GM12891 (cell line): ENCODE results near the gene OCA2.

Experiments
- DNase-seq: peaks from one replicate; pipeline ENCODE4 v3.0.0; 2011; ENCODE audit warnings: low spot score; ENCODE audit not compliant: insufficient read length
- FAIRE-seq: peaks from 2 replicates; lab custom pipeline; 2011; peaks lifted over from hg19 to GRCh38; lab: Jason Lieb, UNC
- PAX5 ChIP-seq: IDR thresholded peaks from 2 replicates; pipeline ENCODE4 v1.6.1; 2011; ENCODE audit warnings: low read length, moderate library complexity, mild to moderate bottlenecking; ENCODE audit not compliant: insufficient read depth, severe bottlenecking
- POLR2A ChIP-seq: IDR thresholded peaks from 2 replicates; pipeline ENCODE4 v1.6.1; 2011; ENCODE audit warnings: low read depth, low read length, control low read depth
- POLR2AphosphoS5 ChIP-seq: IDR thresholded peaks from 2 replicates; pipeline ENCODE4 v1.6.1; 2011; ENCODE audit warnings: low read depth, low read length, control low read depth
- POU2F2 ChIP-seq: IDR thresholded peaks from 2 replicates; pipeline ENCODE4 v1.6.1; 2011; ENCODE audit warnings: low read depth, mild to moderate bottlenecking, control low read depth, low read length, moderate library complexity
- SPI1 ChIP-seq: IDR thresholded peaks from 2 replicates; pipeline ENCODE4 v1.6.1; 2011; ENCODE audit warnings: low read depth, low read length, control low read depth
- TAF1 ChIP-seq: IDR thresholded peaks from 2 replicates; pipeline ENCODE4 v1.6.1; 2011; ENCODE audit warnings: low read depth, low read length, control low read depth

The OCA2 gene

DNA sequence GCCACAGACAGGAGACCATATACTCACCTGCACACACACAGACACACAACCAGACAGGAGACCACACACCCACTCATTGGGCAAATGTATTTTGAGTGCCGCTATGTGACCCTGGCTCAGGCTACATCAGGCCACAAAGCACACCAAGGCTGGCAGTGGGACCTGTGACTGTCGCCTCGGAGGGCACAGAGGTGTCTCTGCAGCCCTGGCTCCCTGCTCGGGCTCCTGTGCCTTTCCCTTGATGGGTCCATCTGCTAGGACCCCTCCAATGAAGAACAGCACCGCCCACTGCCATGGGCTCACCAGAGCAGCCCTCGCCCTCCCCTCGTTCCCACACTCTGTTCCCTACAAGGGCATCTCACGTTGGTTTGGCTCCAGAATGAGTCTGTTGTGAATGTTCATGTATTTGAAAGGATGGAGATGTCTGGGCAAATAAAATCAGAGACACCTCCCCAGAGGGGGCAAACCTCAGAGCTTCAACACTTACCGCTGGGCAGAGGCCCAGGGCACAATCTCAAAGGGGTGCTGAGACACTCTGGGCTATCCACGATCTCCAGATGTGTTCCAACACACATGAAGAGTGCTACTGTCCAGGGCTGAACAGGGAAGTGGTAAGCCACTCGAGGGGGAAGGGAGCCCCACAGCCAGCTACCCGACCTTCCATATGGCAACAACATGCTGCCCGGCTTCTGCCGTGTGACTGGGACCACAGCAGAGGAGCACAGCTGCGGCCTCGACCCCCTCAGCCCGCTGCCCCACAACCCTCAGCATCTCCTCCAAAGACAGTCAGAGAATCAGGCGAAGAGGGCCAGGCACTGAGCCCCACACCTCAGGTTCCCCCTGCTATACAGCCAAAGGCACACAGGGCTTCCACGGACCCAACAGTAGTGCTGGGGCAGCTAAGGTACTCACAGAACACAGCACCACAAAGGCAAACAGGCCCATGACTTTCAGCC is 74.9 kb downstream of the OCA2 start:
- DNase-seq (no peak), FAIRE-seq (no peak)
- TF ChIP-seq POU2F2 = no peak
- TF ChIP-seq POLR2AphosphoS5 = no peak
- TF ChIP-seq POLR2A = no peak
- TF ChIP-seq SPI1 = no peak
- TF ChIP-seq TAF1 = no peak
- no peak for TF ChIP-seq PAX5

DNA sequence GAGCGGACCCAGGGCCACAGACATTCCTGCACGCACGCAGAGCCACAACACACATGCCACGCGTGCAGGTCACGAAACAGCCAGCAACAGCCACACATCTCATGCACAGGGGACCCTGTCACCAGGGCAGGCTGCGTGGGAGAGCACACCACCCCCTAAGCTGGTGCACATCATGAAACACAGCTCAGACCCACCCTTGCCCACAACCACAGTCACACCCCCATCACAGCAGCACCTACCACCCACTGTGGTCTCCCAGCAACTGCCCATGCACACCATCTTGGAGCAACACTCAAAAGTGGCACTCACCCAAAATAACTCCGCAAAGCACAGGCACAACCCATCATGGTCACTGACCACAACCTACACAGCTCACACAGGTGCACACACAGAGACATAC is 75.7 kb downstream of the OCA2 start:
- no peak for DNase-seq
- TF ChIP-seq POU2F2 (no peak), PAX5 (no peak), POLR2A (no peak), POLR2AphosphoS5 (no peak), SPI1 (no peak), TAF1 (no peak)
- no peak for FAIRE-seq

DNA sequence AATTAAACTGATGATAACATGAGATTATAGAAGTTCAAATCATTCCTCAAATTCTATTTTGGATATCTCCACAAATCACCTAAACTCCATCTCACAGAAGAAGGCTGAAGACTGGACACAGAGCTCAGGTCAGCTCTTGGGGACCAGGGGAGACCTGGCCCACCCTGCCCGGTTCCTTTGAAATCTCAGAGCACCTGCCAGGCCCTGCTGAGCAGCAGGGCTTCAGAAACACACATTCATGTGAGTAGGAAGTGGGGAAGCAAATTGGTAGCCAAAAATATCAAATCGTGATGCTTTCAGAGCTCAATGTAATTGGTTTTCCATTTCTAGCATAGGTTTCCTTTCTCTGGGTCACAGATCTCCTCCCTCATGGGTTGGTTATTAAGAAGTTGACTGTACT is 76.2 kb downstream of the OCA2 start:
- no peak for DNase-seq
- no peak for TF ChIP-seq TAF1
- TF ChIP-seq PAX5 = no peak
- no peak for TF ChIP-seq POLR2A
- no peak for TF ChIP-seq POLR2AphosphoS5
- no peak for TF ChIP-seq SPI1
- TF ChIP-seq POU2F2 = no peak
- FAIRE-seq = no peak

DNA sequence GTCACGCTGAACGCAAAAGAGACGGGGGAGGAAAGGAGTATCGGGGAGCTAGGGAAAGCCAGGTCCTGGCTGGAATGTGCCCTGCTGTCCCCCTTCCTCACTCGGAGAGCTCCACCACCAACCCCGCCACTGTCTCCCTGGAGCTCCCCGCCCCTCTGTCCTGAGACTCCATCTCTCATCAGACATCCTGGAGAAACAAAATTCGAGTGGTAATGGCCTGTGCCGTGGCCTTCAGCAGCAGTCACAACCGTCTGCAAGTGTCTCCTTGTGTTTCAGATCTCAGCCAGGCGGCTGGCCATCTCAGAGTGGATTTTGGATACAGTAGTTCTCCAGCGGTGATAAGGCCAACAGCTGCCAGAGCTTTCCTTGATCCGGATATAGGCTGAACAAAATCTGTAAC is 76.9 kb downstream of the OCA2 start:
- FAIRE-seq = no peak
- DNase-seq = no peak
- TF ChIP-seq POLR2AphosphoS5 (no peak), POU2F2 (no peak)

DNA sequence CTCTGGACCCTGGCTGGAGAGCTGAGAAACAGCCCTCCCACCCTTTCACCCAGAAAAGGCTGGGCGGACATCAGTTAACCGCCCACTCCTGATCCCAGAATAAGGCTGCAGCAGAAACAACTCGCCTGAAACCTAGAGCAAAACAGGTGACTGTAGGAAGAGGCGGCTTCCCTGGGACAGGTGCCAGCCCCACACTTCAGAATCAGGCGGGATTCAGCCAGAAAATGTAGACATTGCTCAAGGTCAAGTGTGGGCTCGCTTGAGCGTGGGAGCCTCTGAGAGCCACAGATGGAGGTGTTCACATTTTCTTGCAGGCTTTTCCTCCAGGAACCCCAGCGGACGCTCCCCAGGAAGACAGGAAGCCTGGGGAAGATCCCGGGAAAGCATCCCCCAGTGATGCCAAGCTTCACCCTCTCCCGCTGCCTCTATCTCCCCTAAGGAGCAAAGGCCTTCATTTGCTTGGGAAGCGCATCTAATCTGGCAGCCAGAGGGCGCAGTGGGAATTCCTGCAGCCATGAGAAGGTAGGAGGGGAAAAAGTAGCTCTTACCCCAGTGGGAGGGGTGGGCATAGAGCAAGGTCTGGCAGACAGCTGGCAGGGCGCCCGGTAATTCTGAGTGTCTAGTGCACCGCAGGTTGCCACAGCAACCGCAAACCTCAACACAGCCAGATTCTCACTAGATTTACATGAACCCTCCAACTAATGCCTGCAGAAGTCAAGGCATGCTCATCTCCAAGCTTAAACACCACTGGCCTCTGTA is 77.7 kb downstream of the OCA2 start:
- no peak for DNase-seq
- TF ChIP-seq SPI1 = no peak
- FAIRE-seq = no peak

DNA sequence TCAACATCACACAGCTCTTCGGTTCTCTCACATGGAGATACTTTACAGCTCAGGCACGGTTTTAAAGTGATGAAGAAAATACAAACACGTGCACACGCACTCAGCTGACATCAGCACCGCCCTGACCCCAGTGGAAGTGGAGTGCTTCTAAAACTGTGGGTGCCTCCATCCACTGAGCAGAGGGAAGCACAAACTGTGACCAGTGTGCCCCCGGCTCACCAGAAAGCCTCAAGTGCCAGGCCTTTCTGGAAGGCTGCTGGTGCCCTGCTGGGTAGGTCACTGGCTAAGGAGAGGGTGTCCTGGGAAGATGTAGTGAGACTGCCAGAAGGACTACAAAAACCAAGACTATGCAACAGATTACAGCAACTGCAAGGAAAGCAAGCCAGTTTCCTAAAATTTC is 78.5 kb downstream of the OCA2 start:
- FAIRE-seq (no peak), DNase-seq (no peak)
- TF ChIP-seq POLR2AphosphoS5 (no peak), POU2F2 (no peak)

DNA sequence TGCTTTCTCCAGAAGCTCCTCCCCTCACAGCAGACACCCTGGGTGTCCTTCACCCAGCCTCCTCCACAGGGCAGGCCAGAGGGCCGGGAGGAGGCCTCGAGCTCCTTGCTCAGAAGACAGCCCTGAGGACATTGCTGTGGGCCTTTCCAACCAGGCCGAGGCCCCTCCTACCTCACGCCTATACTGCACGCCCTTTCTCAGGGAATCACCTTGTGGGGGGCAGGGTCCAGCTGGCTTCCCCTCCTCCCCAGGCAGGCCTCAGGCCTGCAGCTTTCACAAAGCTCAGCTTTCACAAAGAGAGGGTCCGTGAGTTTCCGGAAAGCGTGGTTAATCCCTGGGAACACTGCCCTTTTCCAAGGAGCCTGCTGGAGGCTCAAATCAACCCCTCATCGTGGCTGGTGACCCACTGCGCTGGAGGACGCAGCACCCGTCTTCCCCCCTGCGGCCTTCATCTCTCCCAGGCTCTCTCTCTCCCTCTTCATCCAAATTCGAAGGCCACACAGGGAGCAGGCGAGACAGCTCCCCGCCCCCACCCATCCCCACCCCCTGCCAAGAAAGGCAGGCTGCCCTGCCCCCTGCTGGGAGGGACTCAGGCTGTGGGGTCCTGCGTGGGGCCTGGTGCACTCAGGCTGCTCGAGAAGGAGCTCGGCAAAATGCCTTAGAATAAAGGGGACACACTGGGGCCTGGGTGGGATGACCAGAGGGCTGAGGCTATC is 79.4 kb downstream of the OCA2 start:
- no peak for FAIRE-seq
- TF ChIP-seq SPI1 (no peak), TAF1 (no peak), POLR2A (no peak)
- no peak for DNase-seq

DNA sequence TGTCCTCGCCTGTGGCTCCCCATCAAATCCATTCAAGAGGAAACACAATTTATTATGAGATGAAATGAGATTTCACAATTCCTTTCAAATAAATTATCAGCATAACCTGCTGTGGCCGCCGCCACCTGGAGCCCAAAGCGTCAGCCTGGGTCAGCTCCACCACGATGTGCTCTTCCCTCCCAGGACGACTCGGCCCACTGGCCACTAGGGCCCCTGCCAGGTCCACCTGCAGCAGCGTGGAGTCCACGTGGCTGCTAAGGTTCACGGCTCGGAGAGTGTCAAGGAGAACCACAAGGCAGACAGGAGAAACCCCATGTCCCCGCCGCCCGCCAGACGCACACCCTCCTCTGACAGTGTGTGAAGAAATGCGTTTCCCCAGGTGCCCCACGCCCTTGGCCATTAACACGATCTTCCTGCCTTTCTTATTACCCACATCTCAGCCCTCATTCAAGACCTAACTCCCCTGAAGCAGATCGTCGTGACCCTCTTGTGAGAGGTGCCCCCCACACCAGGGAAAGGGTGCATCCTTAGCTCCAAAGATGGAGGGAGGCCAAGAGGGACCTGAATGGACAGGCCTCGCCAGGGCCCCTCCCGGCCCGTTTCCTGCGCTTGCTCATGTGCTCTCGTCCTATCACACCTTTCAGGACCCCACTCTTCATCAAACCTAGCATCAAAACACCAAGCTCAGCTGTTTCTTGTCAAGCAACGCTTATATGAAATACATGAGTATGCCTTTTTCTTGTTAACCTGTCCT is 80.6 kb downstream of the OCA2 start:
- no peak for FAIRE-seq
- TF ChIP-seq TAF1 = no peak
- no peak for TF ChIP-seq POU2F2
- no peak for TF ChIP-seq SPI1
- TF ChIP-seq POLR2A = no peak
- TF ChIP-seq PAX5 = no peak
- TF ChIP-seq POLR2AphosphoS5 = no peak

DNA sequence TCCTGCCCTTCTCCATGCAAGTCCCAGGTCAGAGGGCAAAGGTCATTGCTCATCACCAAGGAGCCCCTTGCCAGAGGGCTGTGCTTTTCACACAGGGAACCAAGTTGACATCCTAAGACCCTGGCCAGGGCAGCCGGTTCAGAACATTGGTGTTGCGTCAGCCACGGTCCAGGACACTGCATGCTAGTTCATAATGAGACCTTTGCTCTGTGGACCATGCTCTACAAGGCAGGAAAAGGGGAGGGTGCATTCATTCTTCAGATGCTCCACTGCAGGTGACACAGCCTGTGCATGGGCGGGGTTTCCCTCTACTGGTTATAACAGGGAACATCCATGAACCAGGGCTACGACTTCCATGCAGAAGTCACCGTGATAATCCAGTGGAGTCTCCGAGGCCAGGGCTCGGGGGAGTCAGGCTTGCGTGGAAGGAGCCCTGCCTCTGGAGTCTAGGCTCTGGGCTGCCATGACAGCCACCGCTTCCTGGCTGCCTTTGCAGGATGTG is 81.6 kb downstream of the OCA2 start:
- no peak for TF ChIP-seq PAX5
- no peak for TF ChIP-seq SPI1
- no peak for TF ChIP-seq POLR2A
- TF ChIP-seq POLR2AphosphoS5 = no peak
- TF ChIP-seq TAF1 = no peak
- TF ChIP-seq POU2F2 = no peak
- FAIRE-seq = no peak
- no peak for DNase-seq

More for the DNA sequence above, 80.6 kb downstream of the OCA2 start:
- no peak for DNase-seq

DNA sequence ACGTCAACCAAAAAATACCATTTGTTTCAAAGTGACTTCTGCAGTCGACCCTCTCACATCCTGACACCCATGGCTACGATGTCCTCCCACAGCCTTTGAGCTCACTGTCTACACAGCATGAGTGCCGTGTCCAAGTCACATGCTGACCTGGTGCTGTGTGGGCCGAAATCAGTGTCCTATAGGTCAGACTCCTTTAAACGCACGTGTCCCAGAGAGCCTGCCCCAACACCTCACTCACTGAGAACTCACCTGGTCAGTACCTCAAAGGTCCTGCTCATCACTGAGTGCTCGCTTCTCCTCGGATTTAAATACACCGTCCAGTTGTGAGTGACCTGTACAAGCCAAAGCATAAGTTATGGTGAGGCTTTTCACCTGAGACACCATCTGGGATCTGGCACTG is 83.3 kb downstream of the OCA2 start:
- TF ChIP-seq TAF1 = no peak
- no peak for TF ChIP-seq POLR2A
- no peak for TF ChIP-seq POU2F2
- no peak for TF ChIP-seq POLR2AphosphoS5
- no peak for TF ChIP-seq PAX5
- TF ChIP-seq SPI1 = no peak
- DNase-seq (no peak), FAIRE-seq (no peak)
